RWPE1 (cell line): ENCODE measurements around the gene PIP5K1C.
"Not testable (repeated sequence)": the region's sequence is repeated elsewhere in the genome, so short reads cannot be mapped to it uniquely, and the experiment has no call there.

Source experiments
- CTCF ChIA-PET: fragments of 350-600 bp; sonication (Branson Sonifier 250); formaldehyde crosslinking; extraction: SDS; loops from one replicate; lab custom pipeline; 2021; lab: Yijun Ruan, JAX
- POLR2A ChIA-PET: fragments of 400-600 bp; formaldehyde crosslinking; extraction: SDS; loops from one replicate; lab custom pipeline; 2020; ENCODE audit warnings: antibody characterized with exemption; ENCODE audit not compliant: low non-redundant PET; lab: Yijun Ruan, JAX
- DNase-seq: peaks from one replicate; pipeline ENCODE4 v3.0.0; 2012; ENCODE audit warnings: low spot score
- H3K27ac ChIP-seq: fragments of 450-650 bp; 2 replicates; pipeline ENCODE4 v1.5.1; 2017
- TF ChIP-seq, protein P1 (sequence below): fragments of 450-650 bp; conservative IDR thresholded peaks from 2 replicates; pipeline ENCODE4 v1.5.1; 2017; ENCODE audit warnings: low read depth, mild to moderate bottlenecking

The PIP5K1C gene

GRCh38 chr19:3667766-3668165 lies 32.5 kb downstream of the PIP5K1C start:
- H3K27ac ChIP-seq = no peak overlapping the region; the same call in 1 of the 2 replicates
- ChIA-PET POLR2A (no interaction called here), CTCF (interaction anchor here (0.5 kb wide), 1 partner anchor 185 kb away, joined by 3 read pairs; no protein-coding TSS in a partner anchor)
- DNase-seq = no peak
- TF ChIP-seq, protein P1, sequence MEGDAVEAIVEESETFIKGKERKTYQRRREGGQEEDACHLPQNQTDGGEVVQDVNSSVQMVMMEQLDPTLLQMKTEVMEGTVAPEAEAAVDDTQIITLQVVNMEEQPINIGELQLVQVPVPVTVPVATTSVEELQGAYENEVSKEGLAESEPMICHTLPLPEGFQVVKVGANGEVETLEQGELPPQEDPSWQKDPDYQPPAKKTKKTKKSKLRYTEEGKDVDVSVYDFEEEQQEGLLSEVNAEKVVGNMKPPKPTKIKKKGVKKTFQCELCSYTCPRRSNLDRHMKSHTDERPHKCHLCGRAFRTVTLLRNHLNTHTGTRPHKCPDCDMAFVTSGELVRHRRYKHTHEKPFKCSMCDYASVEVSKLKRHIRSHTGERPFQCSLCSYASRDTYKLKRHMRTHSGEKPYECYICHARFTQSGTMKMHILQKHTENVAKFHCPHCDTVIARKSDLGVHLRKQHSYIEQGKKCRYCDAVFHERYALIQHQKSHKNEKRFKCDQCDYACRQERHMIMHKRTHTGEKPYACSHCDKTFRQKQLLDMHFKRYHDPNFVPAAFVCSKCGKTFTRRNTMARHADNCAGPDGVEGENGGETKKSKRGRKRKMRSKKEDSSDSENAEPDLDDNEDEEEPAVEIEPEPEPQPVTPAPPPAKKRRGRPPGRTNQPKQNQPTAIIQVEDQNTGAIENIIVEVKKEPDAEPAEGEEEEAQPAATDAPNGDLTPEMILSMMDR = no peak

DNA sequence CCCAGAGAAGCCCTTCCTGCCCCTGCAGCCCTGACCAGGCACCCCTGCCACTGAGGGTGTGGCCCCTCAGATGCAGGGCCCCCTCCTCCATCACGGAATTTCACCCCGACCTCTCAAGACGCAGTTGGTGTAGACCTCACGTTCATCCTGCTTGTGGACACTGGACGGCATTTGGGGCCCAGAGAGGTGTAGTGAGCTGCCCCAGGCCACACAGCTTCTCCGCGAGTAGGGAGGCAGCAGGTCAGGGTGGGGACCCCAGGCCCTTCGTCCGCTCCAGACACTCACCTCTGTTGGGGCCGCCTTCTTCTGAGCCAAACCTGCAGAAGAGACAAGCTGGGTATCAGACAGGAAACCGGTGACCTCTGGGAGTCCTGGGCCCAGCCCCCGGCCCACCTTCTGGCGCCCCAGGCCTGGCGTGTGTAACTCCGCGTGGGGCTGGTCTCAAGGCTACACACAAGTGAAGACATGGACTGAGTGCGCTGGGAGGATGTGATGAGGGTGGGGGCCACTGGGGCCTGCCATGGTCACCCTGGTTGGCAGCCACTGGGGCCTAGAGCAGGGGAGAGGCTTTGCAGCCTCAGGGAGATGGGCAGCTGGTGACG lies 33.1 kb downstream of the PIP5K1C start:
- H3K27ac ChIP-seq = no peak overlapping the region; the same call in 1 of the 2 replicates
- TF ChIP-seq, protein P1 = no peak
- ChIA-PET POLR2A (no interaction called here), CTCF (interaction anchor here (0.5 to 1.5 kb wide), 2 partner anchors 10 to 185 kb away, joined by 3 to 6 read pairs; no protein-coding TSS in a partner anchor)
- no peak for DNase-seq

GRCh38 chr19:3666545-3666856 lies 33.8 kb downstream of the PIP5K1C start:
- DNase-seq, H3K27ac ChIP-seq, POLR2A ChIA-PET: not testable (repeated sequence)
- CTCF ChIA-PET = interaction anchor here (0.6 to 1.5 kb wide), 6 partner anchors 10 to 224 kb away, joined by 3 to 6 read pairs (median 4); partner anchors contain the start of gene TJP3

- ChIA-PET POLR2A (no interaction called here), CTCF (interaction anchor here (0.6 to 1.5 kb wide), 6 partner anchors 9 to 225 kb away, joined by 3 to 6 read pairs (median 4); partner anchors contain the start of gene TJP3)
- DNase-seq = peak; percentile 62
- TF ChIP-seq, protein P1 = peak; percentile 90
- no peak overlapping the region for H3K27ac ChIP-seq
Observed at GRCh38 chr19:3665681-3666544, 34.4 kb downstream of the PIP5K1C start.

- ChIA-PET POLR2A (no interaction called here), CTCF (interaction anchor here (0.6 kb wide), 2 partner anchors 12 to 690 kb away, joined by 3 to 4 read pairs; no protein-coding TSS in a partner anchor)
- H3K27ac ChIP-seq = no peak overlapping the region
- TF ChIP-seq, protein P1 = no peak
- no peak for DNase-seq
Observed at GRCh38 chr19:3664879-3665642, 35.2 kb downstream of the PIP5K1C start.

- POLR2A ChIA-PET = no interaction called here
- CTCF ChIA-PET = no interaction called here
- TF ChIP-seq, protein P1 = no peak
- no peak overlapping the region for H3K27ac ChIP-seq
- no peak for DNase-seq
Observed at GRCh38 chr19:3663838-3664237, 36.4 kb downstream of the PIP5K1C start.
